Bone marrow (tissue), 2 donors: ENCODE results near the gene SLC9A7.

Source experiments
- DNase-seq, 2 donors: peaks; one replicate each; lab custom pipeline; 2025; lab: John Stamatoyannopoulos, UW

The SLC9A7 gene

DNA sequence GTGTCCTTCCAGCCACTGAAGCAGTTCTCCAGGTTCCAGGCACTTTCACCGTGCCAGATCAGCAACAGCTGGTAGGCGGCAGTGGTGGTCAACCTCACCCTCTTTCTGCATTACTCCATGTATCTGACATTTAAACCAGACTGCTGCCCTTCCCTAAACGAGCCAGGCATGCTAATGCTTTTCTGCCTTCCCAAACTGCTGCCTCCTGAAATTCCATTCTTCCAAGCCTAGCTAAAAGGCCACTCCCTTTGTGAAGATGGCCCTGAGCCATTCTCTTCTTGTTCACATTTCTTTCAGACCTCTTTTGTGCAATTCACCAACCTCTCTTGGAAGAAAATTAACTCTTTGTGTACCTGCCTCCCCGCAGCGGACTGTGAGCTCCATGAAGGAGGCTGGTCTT, 111.7 kb downstream of the SLC9A7 start:
- no peak for DNase-seq

DNA sequence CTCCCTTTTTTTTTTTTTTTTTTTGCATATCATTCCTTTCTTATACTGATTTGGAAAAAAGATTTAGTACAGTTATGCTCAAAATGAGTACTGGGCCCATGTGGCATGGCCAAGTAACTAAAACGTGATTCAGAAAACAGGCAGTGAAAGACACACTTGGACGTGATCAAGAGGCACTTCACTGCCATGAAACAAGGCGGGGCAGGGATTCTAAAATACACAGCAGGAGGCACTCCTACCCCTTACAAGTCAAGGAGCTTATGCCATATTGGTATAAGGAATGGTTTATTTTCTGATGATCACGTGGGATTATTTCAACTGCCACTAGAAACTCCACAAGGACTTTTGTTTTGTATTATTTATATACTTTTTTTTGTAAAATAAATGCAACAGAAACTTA, 113.3 kb downstream of the SLC9A7 start:
- DNase-seq: no peak

DNA sequence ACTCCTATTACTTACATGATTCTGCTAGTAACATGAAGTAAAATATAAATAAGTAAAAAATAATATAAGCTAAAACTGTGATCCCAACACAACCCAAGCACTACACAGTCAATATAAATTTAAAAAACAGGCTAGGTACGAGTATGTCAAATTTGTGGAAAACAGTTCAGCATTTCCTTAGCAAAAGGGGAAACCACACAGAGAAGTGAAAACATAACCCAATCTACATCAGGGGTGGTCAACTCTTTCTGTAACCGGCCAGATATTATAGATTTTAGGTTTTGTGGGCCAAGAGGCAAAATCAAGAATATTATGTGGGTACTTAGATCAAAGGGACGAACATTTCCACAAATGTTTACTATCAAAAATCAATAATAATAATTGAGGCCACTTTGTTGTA, 115.3 kb downstream of the SLC9A7 start:
- DNase-seq: no peak

DNA sequence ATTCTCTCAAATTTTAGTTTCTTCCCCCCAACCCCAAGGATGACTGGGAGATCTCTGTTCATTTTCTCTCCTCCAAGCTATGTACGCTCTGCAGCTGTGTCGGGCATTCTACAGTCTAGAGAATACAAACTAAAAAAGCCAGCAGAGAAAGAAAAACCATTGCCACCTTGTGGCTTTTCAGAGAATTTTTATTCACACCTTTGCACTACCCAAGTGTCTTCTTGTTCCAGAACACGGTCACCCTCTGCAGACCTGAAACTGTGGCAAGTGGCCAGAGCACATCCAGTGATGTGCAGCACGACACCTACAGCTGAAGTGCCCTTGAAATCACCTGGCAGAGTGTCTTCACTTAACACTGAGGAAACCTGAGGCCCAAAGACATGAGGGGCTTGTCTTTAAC, 116.8 kb downstream of the SLC9A7 start:
- peak in 1 of 2 donors; percentile 17 for DNase-seq

DNA sequence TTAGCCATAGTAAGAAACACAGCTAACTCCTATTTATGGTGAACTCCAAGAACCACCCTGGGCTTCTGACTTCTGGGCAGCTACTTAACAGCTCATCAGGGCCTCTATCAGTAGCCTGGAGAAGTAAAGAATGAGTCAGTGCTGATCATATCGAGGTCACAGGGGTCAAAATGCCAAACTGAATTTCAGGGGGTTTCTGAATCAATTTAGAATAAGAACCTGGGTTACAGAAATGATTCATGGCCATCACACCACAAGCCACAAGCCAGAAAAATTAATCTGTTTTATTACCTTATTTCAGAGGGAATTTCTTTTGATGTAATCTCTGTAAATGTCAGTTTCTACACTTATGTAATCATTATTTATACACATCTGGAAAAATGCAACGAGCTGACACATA, 121.0 kb downstream of the SLC9A7 start:
- DNase-seq: no peak

DNA sequence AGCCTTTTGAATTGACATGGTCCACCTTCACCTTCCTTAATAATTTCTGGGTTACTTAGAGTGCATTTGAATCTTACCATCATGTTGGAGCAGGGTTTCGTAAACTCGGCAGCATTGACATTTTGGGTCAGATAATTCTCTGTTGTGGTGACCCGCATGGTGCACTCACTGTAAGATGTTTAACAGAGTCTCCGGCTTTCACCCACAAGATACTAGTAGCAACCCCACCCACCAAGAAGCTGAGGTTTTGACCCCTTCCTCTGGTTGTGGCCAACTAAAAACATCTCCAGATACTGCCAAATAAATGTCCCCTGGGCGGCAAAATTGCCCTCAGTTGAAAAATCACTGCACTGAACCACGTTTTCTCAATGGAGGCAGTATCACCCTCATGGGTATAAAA, 122.7 kb downstream of the SLC9A7 start:
- no peak for DNase-seq

DNA sequence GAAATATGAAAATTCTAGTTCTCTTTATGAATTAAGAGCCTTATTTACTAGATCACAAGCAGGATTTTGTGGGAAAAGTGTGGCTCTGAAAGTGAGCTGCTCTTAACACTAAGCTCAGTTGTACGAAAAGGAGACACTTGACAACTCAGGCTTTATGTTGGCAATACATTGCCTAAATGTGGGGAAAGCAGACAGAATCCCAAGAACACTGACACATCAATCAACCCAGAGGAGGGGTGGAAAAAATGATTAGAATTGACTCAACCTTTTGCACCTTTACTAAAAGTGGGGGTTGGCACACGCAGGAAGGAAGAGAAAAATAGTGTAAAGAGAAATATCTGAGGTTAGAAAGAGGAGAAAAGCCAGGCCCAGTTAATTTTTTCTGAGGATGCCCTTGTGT, 123.7 kb downstream of the SLC9A7 start:
- DNase-seq: no peak

DNA sequence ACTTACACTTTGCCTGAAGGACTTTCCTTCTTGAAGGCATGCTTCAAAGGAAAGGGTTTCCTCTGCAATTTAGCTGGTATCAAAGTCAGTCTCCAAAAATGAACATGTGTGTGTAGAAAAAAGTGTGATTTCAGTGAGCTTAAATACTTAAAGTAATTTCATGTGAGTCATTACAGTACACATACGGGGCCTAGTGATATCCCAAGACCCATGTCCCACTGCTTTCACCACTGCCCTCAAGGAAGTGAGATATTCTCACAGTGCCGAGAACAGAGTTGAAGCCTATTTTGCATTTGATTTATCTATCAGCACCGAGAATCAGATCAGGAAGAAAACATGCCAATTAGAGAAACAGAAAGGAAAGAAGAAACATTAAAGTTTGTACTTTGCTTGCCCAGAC, 124.3 kb downstream of the SLC9A7 start:
- DNase-seq: no peak

DNA sequence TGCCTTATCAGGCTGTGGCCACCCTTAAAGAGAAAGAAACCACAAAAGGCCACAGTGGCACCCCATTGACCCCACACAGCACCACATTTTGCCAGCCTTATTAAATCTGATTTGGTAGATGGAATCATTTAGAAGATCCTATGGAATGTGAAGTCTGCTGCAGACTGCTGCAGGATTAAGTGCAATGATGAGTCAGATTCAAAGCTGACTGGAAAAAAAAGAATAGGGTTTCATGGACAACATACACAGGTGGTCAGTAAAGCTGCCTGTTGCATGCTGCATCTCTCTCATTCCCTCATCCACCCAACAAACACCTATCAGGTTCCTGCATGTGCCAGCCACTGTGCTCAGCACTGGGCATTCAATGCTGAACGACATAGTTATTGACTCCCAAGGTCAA, 128.8 kb downstream of the SLC9A7 start:
- DNase-seq: no peak

DNA sequence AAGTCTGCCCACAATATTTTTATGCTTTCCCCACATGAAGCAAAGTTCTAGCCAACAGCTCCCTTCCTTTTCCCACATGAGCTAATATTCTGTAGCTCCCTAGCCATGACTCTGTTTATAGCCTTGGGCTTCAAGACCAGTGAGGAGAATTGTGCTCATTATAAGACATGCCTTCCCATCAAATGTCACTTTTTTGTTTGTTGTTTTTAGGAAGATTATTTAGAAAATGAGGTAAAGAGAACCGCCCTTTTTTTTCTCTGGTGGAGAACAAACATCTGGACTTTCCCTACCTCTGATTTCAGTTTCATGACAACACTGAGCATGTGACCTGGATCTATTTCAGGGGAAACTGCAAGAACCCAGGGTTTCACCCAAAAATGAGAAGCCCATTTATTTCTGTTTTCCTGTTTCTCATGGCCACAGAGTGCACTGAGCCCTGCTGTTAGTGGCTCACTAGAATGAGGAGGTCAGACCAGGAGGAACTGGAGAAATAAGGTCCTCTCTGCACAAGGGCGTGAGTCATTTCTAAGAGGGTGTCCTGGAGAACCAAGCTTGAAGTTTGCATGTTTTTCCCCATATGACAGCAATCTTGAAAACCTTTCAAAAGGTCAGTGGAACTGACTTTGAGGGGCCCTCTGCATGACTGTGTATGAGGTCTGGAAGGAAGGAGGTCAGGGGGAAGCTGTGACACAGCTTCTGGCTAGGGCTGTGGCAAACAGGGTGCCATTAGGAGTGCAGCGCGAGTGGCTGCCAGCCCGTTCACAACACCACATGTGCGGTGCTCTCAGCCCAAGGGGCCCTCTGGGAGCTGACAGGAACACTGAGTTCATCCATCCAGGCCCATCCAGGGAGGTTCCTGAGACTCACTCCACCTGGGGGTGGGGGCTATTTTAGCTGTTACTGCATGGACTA, 130.2 kb downstream of the SLC9A7 start:
- DNase-seq: peak; percentile 12 to 46

DNA sequence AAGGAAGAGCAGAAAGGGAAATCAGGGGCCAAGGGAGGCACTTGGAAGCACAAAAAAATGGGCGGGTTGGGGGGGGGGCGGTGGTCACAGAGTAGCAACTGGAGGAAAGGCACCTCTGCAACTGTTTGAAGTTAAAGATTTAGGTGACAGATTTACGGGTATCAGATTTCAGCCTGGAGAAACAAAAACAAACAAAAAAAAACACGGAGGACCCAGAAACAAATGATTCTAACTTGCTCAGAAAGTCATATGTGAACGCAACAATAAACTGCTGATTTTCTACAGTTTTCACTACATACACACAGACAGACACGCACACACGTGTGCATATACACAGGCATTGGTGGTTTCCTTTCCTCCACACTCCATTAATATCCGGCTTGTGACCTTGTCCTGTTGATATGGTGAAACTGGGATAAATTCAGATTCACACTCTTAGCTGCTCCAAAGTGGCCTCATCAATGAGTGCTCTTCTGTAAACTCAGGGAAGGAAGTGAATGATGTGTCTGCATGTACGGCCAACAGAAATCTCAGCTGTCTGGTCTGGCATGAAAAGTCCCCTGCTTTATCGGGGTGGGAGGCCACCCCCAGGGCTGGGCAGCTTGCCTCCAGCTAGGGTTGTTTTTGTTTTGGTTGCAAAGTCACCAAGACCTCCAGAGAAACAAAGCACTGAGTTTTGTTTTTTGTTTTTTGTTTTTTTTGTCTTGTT, 131.1 kb downstream of the SLC9A7 start:
- DNase-seq: no peak

DNA sequence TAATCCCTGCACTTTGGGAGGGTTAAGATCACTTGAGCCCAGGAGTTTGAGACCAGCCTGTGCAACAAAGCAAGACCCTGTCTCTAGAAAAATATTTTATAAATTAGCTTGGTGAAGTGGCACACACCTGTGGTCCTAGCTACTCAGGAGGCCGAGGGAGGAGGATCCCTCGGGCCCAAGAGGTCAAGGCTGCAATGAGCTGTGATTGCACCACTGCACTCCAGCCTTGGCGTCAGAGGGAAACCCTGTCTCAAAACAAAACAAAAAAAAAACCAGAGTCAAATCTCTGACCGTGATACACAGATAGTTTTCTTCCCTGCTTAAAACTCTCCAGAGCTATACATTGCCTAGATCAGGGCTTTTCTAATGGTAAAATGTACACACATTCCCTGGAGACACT, 131.9 kb downstream of the SLC9A7 start:
- no peak for DNase-seq

DNA sequence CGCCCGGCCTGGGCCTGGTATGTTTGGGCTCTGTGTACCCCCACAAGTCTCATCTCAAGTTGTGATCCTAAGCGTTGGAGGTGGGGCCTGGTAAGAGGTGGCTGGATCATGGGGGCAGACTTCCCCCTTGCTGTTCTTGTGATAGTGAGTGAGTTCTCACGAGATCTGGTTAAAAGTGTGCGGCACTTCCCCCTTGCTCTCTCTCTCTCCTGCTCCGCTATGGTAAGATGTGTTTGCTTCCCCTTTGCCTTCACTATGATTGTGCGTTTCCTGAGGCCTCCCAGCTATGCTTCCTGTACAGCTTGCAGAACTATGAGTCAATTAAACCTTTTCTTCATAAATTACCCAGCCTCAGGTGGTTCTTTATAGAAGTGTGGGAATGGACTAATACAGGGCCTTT, 132.4 kb downstream of the SLC9A7 start:
- peak; percentile 0 to 88 for DNase-seq

DNA sequence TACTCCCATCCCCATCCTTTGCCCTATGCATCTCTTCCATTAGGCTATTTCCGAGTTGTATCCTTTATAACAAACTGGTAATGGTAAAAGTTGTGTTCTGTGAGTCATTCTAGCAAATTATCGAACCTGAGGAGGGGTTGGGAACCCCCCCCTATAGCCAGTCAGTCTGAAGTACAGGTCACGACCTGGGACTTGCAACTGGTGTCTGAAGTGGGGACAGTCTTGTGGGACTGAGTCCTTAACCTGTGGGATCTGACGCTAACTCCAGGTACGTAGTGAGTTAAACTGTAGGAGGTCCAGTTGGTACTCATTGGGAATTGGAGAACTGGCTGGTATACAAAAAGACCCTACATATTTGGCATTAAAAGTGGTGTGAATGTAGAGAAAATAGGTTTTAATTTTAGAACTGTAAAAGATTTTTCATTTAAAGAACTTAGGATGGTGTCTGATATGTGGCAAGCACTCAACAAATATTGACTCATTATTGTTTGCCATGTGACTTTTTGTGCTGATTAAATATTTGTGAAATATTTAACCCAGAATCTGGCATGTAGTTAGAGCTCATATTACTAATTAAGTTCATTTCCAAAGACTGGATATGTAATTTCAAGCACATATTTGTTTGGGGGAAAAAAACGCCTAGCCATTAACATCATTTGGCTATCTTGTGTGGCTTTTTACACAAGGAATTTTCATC, 134.7 kb downstream of the SLC9A7 start:
- DNase-seq: no peak

DNA sequence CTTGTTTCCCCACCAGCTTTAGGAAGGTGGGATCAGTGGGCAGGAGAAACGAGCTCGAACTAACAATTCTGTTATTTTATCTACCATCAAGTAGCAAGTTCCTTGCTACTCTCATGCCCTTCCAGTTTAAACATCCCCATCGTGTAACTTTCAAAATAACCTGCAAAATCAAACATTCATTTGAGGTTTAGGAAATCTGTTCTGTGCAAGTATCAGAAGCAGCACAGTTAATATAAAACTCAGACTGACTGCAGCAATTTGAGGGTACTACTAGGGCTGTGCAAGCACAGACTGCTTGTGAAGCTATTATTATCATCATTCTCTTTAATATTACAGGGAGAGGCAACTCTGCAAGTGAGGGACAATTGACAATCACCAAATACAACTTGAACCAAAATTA, 137.3 kb downstream of the SLC9A7 start:
- DNase-seq: no peak

DNA sequence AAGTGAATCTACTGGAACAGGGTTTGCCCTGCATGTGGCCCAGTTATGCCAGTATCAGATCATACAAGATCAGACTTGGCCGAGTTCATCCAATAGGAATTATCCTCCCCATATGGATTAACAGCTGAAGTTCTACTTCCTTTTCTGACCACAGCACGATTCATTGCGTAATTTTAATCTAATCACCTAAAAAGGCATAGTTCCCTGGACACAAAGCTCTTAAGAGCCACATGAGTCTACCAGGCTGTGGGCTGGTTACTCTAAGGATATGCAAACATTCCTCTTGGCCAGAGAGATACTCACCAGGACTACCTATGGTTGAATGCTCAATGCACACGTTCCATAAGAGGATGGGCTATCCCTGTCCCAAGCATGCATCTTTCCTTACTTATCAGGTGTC, 138.4 kb downstream of the SLC9A7 start:
- DNase-seq: no peak

DNA sequence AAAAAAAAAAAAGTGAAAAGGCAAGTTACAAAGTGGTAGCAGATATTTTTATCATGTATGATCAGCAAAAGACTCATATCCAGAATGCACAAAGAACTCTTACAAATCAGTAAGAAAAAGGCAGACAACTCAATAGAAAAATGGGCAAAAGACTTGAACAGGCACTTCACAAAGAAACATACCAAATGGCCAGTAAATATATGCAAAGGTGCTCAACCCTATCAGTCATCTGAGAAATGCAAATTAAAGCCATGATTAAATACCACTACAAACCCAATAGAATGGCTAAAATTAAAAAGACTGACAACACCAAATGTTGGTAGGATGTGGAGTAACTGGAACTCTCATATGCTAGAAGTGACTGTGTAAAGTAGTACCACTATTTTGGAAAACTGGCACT, 140.0 kb downstream of the SLC9A7 start:
- DNase-seq: no peak

DNA sequence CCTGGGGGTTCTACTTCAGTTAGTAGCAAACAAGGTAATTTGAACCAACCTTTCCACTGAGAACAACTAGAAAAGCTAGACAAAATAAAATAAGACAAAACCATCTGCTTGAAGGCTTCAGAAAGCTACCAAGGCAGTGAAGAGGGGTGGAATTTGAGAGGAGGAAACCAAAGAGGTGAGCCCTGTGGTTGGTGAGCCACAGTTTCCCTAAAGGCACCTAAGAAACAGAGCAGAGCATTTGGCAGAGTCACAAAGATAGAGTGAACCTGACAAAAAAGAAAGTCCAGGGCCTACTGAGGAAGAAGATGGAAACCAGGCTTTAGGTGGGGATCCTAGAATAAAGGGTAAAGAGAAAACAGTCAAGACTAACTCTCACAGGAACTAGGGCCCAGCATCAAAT, 141.0 kb downstream of the SLC9A7 start:
- no peak for DNase-seq

DNA sequence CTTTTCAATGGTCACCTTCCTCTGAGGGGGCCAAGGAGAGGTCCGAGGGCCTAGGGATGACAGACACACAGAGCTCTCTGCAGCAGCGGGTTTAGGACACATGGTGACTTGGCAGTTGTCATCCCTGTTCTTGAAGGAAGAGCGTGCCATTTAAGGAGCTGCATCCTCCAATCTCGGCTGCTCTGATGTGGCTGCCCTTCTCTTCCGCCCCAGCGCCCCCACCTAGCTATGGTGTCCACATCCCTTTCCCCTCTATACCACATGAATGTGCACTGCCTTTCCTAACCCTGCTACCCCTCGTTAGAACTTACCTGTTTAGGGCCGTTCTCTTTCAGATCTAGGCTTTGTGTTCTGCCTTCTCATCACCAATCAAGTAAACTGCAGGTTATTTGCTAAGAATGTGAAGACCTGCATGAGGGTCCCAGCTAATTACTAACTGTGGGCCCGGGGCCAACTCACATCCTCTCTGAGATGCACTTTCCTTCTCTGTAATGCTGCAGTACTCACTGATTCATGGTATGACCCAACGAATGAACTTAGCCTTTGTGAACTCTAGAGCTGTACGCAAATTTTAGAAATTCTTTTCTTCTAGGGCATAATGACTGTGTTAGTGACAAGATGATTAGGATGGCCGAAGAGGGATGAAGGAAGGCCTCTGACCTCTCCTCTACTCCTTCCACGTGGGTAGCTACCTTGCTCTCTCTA, 147.1 kb downstream of the SLC9A7 start:
- DNase-seq: no peak

DNA sequence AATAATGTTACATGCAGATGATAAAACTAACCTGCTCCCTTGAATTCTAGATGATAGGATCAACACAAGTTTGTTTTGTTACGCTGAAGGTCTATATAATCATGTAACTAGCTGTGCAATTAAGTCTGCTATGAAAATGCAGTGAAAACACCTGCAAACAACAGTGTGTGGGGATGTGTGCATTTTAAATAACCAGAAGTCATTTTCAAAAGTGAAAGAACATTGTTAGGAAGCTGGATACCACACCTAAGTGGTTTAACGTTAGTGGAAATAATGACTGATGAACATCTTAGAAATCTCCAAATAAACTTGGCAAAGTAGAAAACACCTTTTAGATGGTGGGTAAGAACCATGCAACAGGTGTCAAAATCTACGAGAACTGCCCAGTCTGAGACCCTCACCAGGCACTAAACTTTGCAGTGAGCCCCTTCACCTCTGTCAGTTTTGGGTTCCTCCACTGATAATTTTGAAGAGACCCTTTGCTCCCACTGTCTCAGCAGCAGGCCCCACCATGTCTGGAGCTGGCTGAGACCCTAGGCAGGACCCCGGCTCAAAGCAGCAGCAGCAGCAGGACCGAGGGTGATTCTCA, 148.8 kb downstream of the SLC9A7 start:
- no peak for DNase-seq

DNA sequence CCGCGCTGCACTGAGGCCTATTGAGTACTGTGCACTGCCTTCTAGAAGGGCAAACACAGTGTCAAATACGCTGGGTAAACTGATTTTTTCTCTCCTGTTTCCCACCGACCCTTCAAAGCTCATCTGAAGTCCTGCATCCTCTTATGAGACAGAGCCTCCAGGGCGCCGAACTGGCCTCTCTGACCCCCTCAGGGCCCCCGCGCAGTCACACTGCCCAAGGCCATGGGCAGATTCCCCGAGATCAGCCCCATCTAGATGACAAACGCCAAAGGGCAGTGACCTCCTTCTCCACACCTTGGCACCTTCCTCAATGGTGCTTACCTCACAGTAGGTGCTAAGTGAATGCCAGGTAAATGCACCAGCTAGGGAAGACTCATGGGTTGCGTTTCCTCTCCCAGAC, 151.0 kb downstream of the SLC9A7 start:
- DNase-seq: no peak
